Right lobe of liver (tissue), 6 donors: ENCODE results near the gene ADD2. TPM values are rescaled to one million over a fixed set of nuclear protein-coding genes. Genes with fewer than 3 reads are reported as not detected.

Experiments used
- ATAC-seq, 4 donors: fragments of 200-7000 bp; cut with Tn5 transposase; one replicate each; pipeline ENCODE4 v1.9.1; 2020; ENCODE audit warnings: mild to moderate bottlenecking in 4 of 4, moderate library complexity in 4 of 4
- DNase-seq, 3 donors: peaks; one replicate each; pipeline ENCODE4 v3.0.0-alpha.2; 2020
- H3K27ac ChIP-seq, 3 donors: fragments of 200-600 bp; one replicate each; pipeline ENCODE4 v1.8.0; 2022
- H3K27me3 ChIP-seq, 2 donors: fragments of 200-600 bp; one replicate each; pipeline ENCODE4 v1.8.0; 2022
- H3K36me3 ChIP-seq, 4 donors: fragments of 200-600 bp; sonication (generic) in 1 of 4; one replicate each; pipeline versions ENCODE4 v1.5.1 to v1.8.0; 2017 to 2022; ENCODE audit warnings: control low read depth in 1 of 4
- H3K4me1 ChIP-seq, 4 donors: fragments of 200-600 bp; sonication (generic) in 1 of 4; one replicate each; pipeline versions ENCODE4 v1.5.1 to v1.8.0; 2017 to 2022; ENCODE audit warnings: control low read depth in 1 of 4
- H3K4me3 ChIP-seq, 3 donors: fragments of 200-600 bp; one replicate each; pipeline ENCODE4 v1.8.0; 2022
- H3K9me3 ChIP-seq, 4 donors: fragments of 200-600 bp; sonication (generic) in 1 of 4; one replicate each; pipeline versions ENCODE4 v1.5.1 to v1.8.0; 2017 to 2022; ENCODE audit warnings: control low read depth in 1 of 4
- POLR2A ChIP-seq: fragments of 450-650 bp; IDR thresholded peaks from one replicate; pipeline ENCODE4 v1.6.1; 2017; ENCODE audit warnings: antibody characterized with exemption, mild to moderate bottlenecking
- WGBS: methylation state at CpG from one replicate; pipeline ENCODE4 v1.1.6; 2018; ENCODE audit warnings: low coverage, low lambda C conversion rate; ENCODE audit not compliant: insufficient coverage; ENCODE audit errors: missing lambda C conversion rate; 5-methylcytosine and 5-hydroxymethylcytosine counted together
- intact Hi-C, 2 donors: fragments of 100-400 bp; cut with DNase I; formaldehyde crosslinking; loops; one replicate each; pipeline versions ENCODE4 v1.11.2 to v1.14.1; 2022
- total RNA-seq, 6 experiments: library from RNA; depleted of rRNA in 2 of 6; stranded (reverse); fragments of >200 nt in 2 of 6; fragmentation: NEBNext Ultra II Directional in 3 of 6; extraction: Animal tissue kit (Norgen Biotek cat#: 25700) in 3 of 6; gene quantifications; one replicate each; pipeline versions ENCODE4 v1.1.0 to v1.2.4, GENCODE V29; 2016 to 2023
- TF ChIP-seq, protein P1 (sequence below), 4 donors: fragments of 200-600 bp in 3 of 4; fragments of 450-650 bp in 1 of 4; IDR thresholded peaks; one replicate each; pipeline versions ENCODE4 v1.5.1 to v1.8.0; 2016 to 2022; ENCODE audit warnings: antibody characterized with exemption in 4 of 4, mild to moderate bottlenecking in 2 of 4
- donor health status: DM: no; HTN: yes; CAD: no.
- donor health status: DM: no; HTN: no; CAD: no.
- donor health status: DM: no; HTN: no; CAD: no.
- donor health status: DM: no; HTN: yes; CAD: no.
- donor health status: DM: no; HTN: yes; CAD: no.

ADD2 gene
- total RNA-seq, 6 experiments from 2014 or later = under 0.01 to 1.00 (median 0.14) TPM; not detected in 1

DNA sequence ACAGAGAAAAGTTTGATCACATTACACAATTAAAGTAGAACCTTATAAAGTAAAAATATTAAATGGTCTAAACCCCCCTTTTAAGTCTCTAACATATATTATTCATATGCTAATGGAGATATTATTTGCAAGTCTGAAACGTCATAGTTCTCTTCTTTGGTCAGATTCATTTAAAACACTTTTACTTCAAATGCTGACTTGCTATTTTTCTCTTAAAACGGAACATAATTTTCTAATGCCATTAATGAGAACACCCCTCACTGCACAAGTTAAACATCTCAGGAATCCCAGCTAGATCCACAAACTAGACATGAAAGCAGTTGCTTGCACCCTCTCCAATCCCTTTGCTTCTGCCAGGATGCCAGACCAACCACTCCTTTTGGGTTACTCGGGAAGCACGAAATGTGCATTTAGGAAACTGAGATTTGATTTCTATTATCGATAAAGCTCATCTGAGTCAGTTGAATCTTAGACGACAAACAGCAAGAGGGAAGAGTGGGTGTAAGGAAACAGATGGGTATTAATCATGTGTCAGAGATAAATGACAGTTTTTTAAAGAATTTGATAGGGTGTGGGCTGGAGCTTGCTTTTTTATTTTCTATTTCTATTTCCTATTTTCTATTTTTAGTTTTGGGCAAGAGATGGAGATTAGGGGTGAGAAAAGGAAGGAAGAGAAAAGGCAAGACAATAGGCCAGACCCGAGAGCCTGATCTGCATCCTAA is 1.5 kb downstream of the ADD2 start:
- TF ChIP-seq POLR2A = no peak
- 8% methylated on average over 7 of the region's 7 CpGs for WGBS
- Histone ChIP-seq H3K36me3 (no peaks in the 10 kb centered on the region), H3K27ac (no peak overlapping the region), H3K4me3 (no peak overlapping the region), H3K4me1 (peaks cover 0 to 13% (median 0%) of the 10 kb centered on the region in 4 donors), H3K27me3 (peaks cover 11 to 12% of the 10 kb centered on the region in 2 donors), H3K9me3 (no peaks in the 10 kb centered on the region)
- no peak for DNase-seq
- no peak for ATAC-seq
- intact Hi-C loops = no loop called here

DNA sequence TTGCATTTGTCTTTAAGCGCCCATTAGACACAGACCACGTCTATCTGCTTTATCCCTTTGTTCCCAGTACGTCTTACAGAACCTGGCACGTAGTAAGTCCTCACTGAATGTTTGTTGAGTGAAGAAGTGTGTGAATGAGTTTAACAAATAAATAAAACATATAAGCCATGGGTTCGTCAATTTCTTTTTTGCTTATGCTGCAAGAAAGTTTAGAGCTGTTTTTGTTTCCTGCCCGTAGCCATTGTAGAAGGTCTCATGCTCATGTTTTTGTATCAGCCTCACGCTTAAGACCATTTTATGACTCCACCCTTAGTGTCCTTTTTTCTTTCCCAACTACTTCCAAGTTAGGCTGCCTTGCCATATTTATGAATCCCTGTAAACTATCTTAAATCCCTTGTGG is 2.5 kb downstream of the ADD2 start:
- no peak for ATAC-seq
- H3K27me3 ChIP-seq = peaks cover 11 to 12% of the 10 kb centered on the region in 2 donors

DNA sequence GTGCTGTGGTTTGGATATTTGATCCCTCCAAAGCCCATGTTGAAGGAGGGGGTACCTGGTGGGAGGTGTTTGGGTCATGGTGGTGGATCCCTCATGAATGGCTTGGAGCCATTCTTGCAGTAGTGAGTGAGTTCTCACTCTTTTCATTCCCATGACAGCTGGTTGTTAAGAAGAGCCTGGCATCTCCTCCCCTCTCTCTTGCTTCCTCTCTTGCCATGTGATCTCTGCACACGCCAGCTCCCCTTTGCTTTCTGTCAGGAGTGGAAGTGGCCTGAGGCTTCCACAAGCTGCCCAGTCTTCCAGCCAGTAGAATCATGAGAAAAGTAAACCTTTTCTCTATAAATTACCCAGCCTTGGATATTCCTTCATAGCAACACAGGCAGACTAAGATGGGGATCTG is 8.6 kb downstream of the ADD2 start:
- Histone ChIP-seq H3K9me3 (no peaks in the 10 kb centered on the region), H3K36me3 (no peaks in the 10 kb centered on the region), H3K27me3 (no peaks in the 10 kb centered on the region), H3K27ac (no peak overlapping the region), H3K4me1 (no peaks in the 10 kb centered on the region), H3K4me3 (no peak overlapping the region)
- TF ChIP-seq, protein P1, sequence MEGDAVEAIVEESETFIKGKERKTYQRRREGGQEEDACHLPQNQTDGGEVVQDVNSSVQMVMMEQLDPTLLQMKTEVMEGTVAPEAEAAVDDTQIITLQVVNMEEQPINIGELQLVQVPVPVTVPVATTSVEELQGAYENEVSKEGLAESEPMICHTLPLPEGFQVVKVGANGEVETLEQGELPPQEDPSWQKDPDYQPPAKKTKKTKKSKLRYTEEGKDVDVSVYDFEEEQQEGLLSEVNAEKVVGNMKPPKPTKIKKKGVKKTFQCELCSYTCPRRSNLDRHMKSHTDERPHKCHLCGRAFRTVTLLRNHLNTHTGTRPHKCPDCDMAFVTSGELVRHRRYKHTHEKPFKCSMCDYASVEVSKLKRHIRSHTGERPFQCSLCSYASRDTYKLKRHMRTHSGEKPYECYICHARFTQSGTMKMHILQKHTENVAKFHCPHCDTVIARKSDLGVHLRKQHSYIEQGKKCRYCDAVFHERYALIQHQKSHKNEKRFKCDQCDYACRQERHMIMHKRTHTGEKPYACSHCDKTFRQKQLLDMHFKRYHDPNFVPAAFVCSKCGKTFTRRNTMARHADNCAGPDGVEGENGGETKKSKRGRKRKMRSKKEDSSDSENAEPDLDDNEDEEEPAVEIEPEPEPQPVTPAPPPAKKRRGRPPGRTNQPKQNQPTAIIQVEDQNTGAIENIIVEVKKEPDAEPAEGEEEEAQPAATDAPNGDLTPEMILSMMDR (IDR thresholded peaks at IDR 0.05) = no peak
- TF ChIP-seq POLR2A = no peak
- no peak for ATAC-seq
- intact Hi-C loops = no loop called here
- WGBS = no CpG with 5 or more reads among the region's 1 CpG
- DNase-seq = no peak

More for the DNA sequence above, 2.5 kb downstream of the ADD2 start:
- intact Hi-C loops = no loop called here
- Histone ChIP-seq H3K4me1 (peaks cover 0 to 13% (median 0%) of the 10 kb centered on the region in 4 donors), H3K4me3 (no peak overlapping the region), H3K36me3 (no peaks in the 10 kb centered on the region), H3K27ac (no peak overlapping the region), H3K9me3 (no peaks in the 10 kb centered on the region)
- no peak for DNase-seq
- 72% methylated on average over 7 of the region's 7 CpGs for WGBS
- TF ChIP-seq, protein P1 (IDR thresholded peaks at IDR 0.05) = no peak
- TF ChIP-seq POLR2A = no peak

DNA sequence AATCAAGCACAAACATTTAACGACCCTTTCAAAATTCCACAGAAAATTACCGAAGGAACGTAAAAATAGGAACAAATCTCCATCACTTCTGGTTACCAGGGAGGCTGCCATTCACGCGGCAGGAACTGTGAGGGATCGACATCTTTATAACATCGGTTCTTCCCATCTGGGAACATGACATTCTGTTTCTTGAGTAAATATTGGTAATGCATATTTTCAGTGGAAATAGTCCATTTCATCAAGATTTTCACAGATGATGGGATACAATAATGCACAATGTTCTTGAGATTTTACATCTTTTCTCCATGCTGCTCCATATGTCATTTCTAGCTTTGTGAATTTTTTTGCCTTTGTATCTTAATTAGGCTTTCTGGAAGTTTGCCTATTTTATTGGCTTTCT is 10.0 kb downstream of the ADD2 start:
- DNase-seq (no peak), ATAC-seq (no peak)
- WGBS = 78% methylated on average over 7 of the region's 7 CpGs
- intact Hi-C loops = no loop called here
- H3K4me3 ChIP-seq = no peak overlapping the region
- no peaks in the 10 kb centered on the region for H3K27me3 ChIP-seq
- H3K4me1 ChIP-seq = no peaks in the 10 kb centered on the region
- H3K9me3 ChIP-seq = no peaks in the 10 kb centered on the region
- H3K36me3 ChIP-seq = no peaks in the 10 kb centered on the region
- no peak for TF ChIP-seq POLR2A
- TF ChIP-seq, protein P1 (IDR thresholded peaks at IDR 0.05) = no peak
- H3K27ac ChIP-seq = no peak overlapping the region

DNA sequence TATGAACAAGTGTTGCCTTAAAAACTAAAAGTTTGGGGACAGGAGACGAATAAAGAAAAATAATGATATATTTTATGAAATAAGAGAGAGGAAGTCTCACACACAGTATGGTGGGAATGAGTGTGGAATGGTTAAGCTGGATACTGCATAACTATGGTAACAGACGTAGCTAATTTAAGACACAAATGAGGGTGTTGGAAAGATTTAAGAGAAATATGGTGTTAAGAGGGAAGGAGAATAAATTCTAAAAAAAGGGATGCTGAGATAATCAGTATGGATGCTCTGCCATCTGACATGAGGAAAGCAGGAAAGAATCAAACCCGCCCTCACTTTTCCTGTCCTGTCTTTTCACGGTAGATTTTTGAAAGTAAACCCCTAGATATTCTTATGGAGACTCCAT is 10.6 kb downstream of the ADD2 start:
- no peak for ATAC-seq
- H3K27me3 ChIP-seq = no peaks in the 10 kb centered on the region
- no peak overlapping the region for H3K4me3 ChIP-seq
- intact Hi-C loops = no loop called here
- H3K9me3 ChIP-seq = no peaks in the 10 kb centered on the region
- no peak overlapping the region for H3K27ac ChIP-seq
- H3K4me1 ChIP-seq = no peaks in the 10 kb centered on the region
- H3K36me3 ChIP-seq = no peaks in the 10 kb centered on the region
- TF ChIP-seq, protein P1 (IDR thresholded peaks at IDR 0.05) = no peak
- no peak for TF ChIP-seq POLR2A
- WGBS = 40% methylated on average over 4 of the region's 4 CpGs
- no peak for DNase-seq
